SK-N-SH (cell line): ENCODE results near the gene AGRN. TPM values are rescaled to one million over a fixed set of nuclear protein-coding genes. Genes with fewer than 3 reads are reported as not detected.

Experiments used
- CTCF ChIA-PET: fragments of 300-600, 350-600 bp; formaldehyde crosslinking; extraction: SDS; loops from one replicate; lab custom pipeline; 2021; lab: Yijun Ruan, JAX
- POLR2A ChIA-PET: fragments of 350-600 bp; sonication (Branson Sonifier 250); formaldehyde crosslinking; extraction: SDS; loops from one replicate; lab custom pipeline; 2020; ENCODE audit warnings: antibody characterized with exemption, inconsistent platforms; lab: Yijun Ruan, JAX
- DNase-seq: peaks from one replicate; pipeline ENCODE4 v3.0.0; 2012
- H2AFZ ChIP-seq: fragments of 200-600 bp; sonication (generic); 2 replicates; pipeline ENCODE4 v1.8.1; 2016; ENCODE audit warnings: antibody characterized with exemption, mild to moderate bottlenecking, low read depth
- H3F3A ChIP-seq: fragments of 200-600 bp; sonication (generic); replicated peaks from 2 replicates; pipeline ENCODE3; 2016; ENCODE audit warnings: antibody characterized with exemption, mild to moderate bottlenecking; ENCODE audit not compliant: insufficient read depth
- H3K27ac ChIP-seq, 2 experiments: fragments of 200-500 bp in 1 of 2; fragments of 200-600 bp in 1 of 2; sonication (Bioruptor generic) in 1 of 2; sonication (generic), shearing (Covaris generic) in 1 of 2; 2 replicates each; pipeline versions ENCODE4 v1.5.1 to v1.6.1; 2014 to 2016; ENCODE audit warnings: low read depth in 2 of 2, inconsistent platforms in 1 of 2, low read length in 1 of 2, mild to moderate bottlenecking in 1 of 2, mixed read lengths in 1 of 2
- H3K27me3 ChIP-seq: fragments of 200-600 bp; sonication (generic), shearing (Covaris generic); 2 replicates; pipeline ENCODE4 v1.6.1; 2016; ENCODE audit warnings: mixed run types; ENCODE audit not compliant: insufficient read depth
- H3K36me3 ChIP-seq, 2 experiments: fragments of 200-500 bp in 1 of 2; fragments of 200-600 bp in 1 of 2; sonication (Bioruptor generic) in 1 of 2; sonication (generic) in 1 of 2; replicated peaks in 1 of 2; 2 replicates each; pipeline versions ENCODE3 to v1.5.1; 2014 to 2016; ENCODE audit warnings: low read length in 1 of 2, mild to moderate bottlenecking in 1 of 2; ENCODE audit not compliant: insufficient read depth in 2 of 2, control insufficient read depth in 1 of 2
- H3K4me1 ChIP-seq, 2 experiments: fragments of 200-500 bp in 1 of 2; fragments of 200-600 bp in 1 of 2; sonication (Bioruptor generic) in 1 of 2; sonication (generic), shearing (Covaris generic) in 1 of 2; 2 replicates each; pipeline versions ENCODE4 v1.5.1 to v1.6.1; 2014 to 2016; ENCODE audit warnings: low read depth in 1 of 2, low read length in 1 of 2, mixed run types in 1 of 2; ENCODE audit not compliant: insufficient read depth in 2 of 2, control insufficient read depth in 1 of 2
- H3K4me2 ChIP-seq: fragments of 200-600 bp; sonication (generic), shearing (Covaris generic); 2 replicates; pipeline ENCODE4 v1.6.1; 2017; ENCODE audit warnings: mixed run types
- H3K4me3 ChIP-seq, 2 experiments: fragments of 200-500 bp in 1 of 2; fragments of 200-600 bp in 1 of 2; sonication (Bioruptor generic) in 1 of 2; sonication (generic), shearing (Covaris generic) in 1 of 2; 2 replicates each; pipeline versions ENCODE4 v1.5.1 to v1.8.1; 2014 to 2016; ENCODE audit warnings: low read depth in 2 of 2, inconsistent platforms in 1 of 2, low read length in 1 of 2, mild to moderate bottlenecking in 1 of 2, mixed read lengths in 1 of 2, moderate library complexity in 1 of 2
- H3K79me2 ChIP-seq: fragments of 200-600 bp; sonication (generic); 2 replicates; pipeline ENCODE4 v1.8.1; 2017; ENCODE audit warnings: mild to moderate bottlenecking; ENCODE audit not compliant: insufficient read depth
- H3K9ac ChIP-seq: fragments of 200-600 bp; sonication (generic); 2 replicates; pipeline ENCODE4 v1.6.1; 2017; ENCODE audit warnings: mixed run types
- H3K9me2 ChIP-seq: fragments of 200-600 bp; sonication (generic); 2 replicates; pipeline ENCODE4 v1.6.1; 2017; ENCODE audit warnings: mixed run types
- H3K9me3 ChIP-seq: fragments of 200-600 bp; sonication (generic); 2 replicates; pipeline ENCODE4 v1.6.1; 2017; ENCODE audit warnings: mixed run types, mild to moderate bottlenecking, moderate library complexity
- H4K20me1 ChIP-seq: fragments of 200-600 bp; sonication (generic); 2 replicates; pipeline ENCODE4 v1.6.1; 2017; ENCODE audit warnings: mild to moderate bottlenecking, mixed run types; ENCODE audit not compliant: insufficient read depth
- ELF1 ChIP-seq: IDR thresholded peaks from 2 replicates; pipeline ENCODE4 v1.4.0; 2012
- EP300 ChIP-seq, 2 experiments: IDR thresholded peaks; 2 replicates each; pipeline versions ENCODE4 v1.4.0 to v1.6.1; 2012; ENCODE audit warnings: borderline replicate concordance in 1 of 2, low read depth in 1 of 2, low read length in 1 of 2
- EZH2phosphoT487 ChIP-seq: fragments of 200-600 bp; sonication (generic); IDR thresholded peaks from 2 replicates; pipeline ENCODE4 v1.6.1; 2017; ENCODE audit warnings: low read depth, mixed run types, mild to moderate bottlenecking, antibody characterized with exemption, moderate library complexity, borderline replicate concordance
- FOSL2 ChIP-seq: IDR thresholded peaks from 2 replicates; pipeline ENCODE4 v1.4.0; 2012; ENCODE audit warnings: low read depth, mild to moderate bottlenecking, moderate library complexity, borderline replicate concordance
- FOXJ3 ChIP-seq: sonication (generic); formaldehyde crosslinking; IDR thresholded peaks from 2 replicates; pipeline ENCODE4 v1.5.1; 2020; ENCODE audit warnings: mild to moderate bottlenecking, missing genetic modification reagents
- IRF3 ChIP-seq: fragments of 150-350 bp; IDR thresholded peaks from 2 replicates; pipeline ENCODE4 v1.6.1; 2016; ENCODE audit warnings: mild to moderate bottlenecking, low read depth, low read length
- MEF2A ChIP-seq: IDR thresholded peaks from 2 replicates; pipeline ENCODE4 v1.4.0; 2012; ENCODE audit warnings: low read depth, borderline replicate concordance
- NFIC ChIP-seq: IDR thresholded peaks from 2 replicates; pipeline ENCODE4 v1.4.0; 2012; ENCODE audit warnings: borderline replicate concordance
- NRF1 ChIP-seq: IDR thresholded peaks from 2 replicates; pipeline ENCODE4 v1.6.1; 2012; ENCODE audit warnings: low read depth, mild to moderate bottlenecking, low read length
- RAD21 ChIP-seq: IDR thresholded peaks from 2 replicates; pipeline ENCODE4 v1.6.1; 2012; ENCODE audit warnings: mild to moderate bottlenecking, low read length
- SMC3 ChIP-seq: IDR thresholded peaks from 2 replicates; pipeline ENCODE4 v1.6.1; 2012; ENCODE audit warnings: low read depth, low read length, improper control_type of control experiment
- WGBS: methylation state at CpG from one replicate; pipeline ENCODE4 v1.1.6; 2017; ENCODE audit warnings: low lambda C conversion rate; 5-methylcytosine and 5-hydroxymethylcytosine counted together
- polyA plus RNA-seq, 3 experiments: library from polyadenylated mRNA; depleted of rRNA; stranded (reverse); fragments of >200 nt; gene quantifications; 2 replicates each; pipeline ENCODE4 v1.2.3, GENCODE V29; 2012

AGRN gene
- polyA plus RNA-seq, 1 of the 3 experiments (the other 2 are of a cell fraction) = 31.6 TPM

- DNase-seq = no peak
- Histone ChIP-seq H3F3A (no peaks in the 10 kb centered on the region), H3K4me3 (no peak overlapping the region), H3K79me2 (no peaks in the 10 kb centered on the region), H3K9ac (no peak overlapping the region), H2AFZ (no peak overlapping the region), H3K9me3 (no peaks in the 10 kb centered on the region), H3K27me3 (no peaks in the 10 kb centered on the region), H3K4me2 (no peak overlapping the region), H3K9me2 (no peaks in the 10 kb centered on the region), H4K20me1 (peaks cover 46% of the 10 kb centered on the region), H3K4me1 (peaks cover 0 to 24% of the 10 kb centered on the region in 2 experiments; a peak in 1 of 4 replicates), H3K27ac (no peak overlapping the region), H3K36me3 (no peaks in the 10 kb centered on the region)
- ChIA-PET CTCF (interaction anchor here (1.4 to 4.5 kb wide), 7 partner anchors 12 to 85 kb away, joined by 3 to 93 read pairs (median 13); no protein-coding TSS in a partner anchor), POLR2A (no interaction called here)
- TF ChIP-seq SMC3 (no peak), FOXJ3 (CRISPR knock-in tag) (no peak), NRF1 (no peak), NFIC (no peak), IRF3 (no peak), FOSL2 (no peak)
- 95% methylated on average over 14 of the region's 19 CpGs for WGBS
Observed at GRCh38 chr1:1035291-1035943, 15.5 kb downstream of the AGRN start.

GRCh38 chr1:1037366-1038327 lies 17.7 kb downstream of the AGRN start:
- no peak overlapping the region for H3K4me3 ChIP-seq
- H3K27me3 ChIP-seq = no peaks in the 10 kb centered on the region
- H3K4me1 ChIP-seq = peaks cover 0 to 24% of the 10 kb centered on the region in 2 experiments; a peak in 1 of 4 replicates
- TF ChIP-seq RAD21 (no peak), EZH2phosphoT487 (no peak), ELF1 (no peak), EP300 (IDR thresholded peaks at IDR 0.05; ENCODE audit: borderline replicate concordance in 1 of 2, low read depth in 1 of 2, low read length in 1 of 2) (no peak), MEF2A (no peak)
- TF ChIP-seq, all 33 proteins: peak for 0
- no peaks in the 10 kb centered on the region for H3K9me3 ChIP-seq
- ChIA-PET CTCF (interaction anchor here (0.8 to 4.5 kb wide), 11 partner anchors 13 to 53 kb away, joined by 3 to 43 read pairs (median 4); partner anchors contain the start of gene AGRN), POLR2A (no interaction called here)
- no peak overlapping the region for H3K4me2 ChIP-seq
- 97% methylated on average over 9 of the region's 30 CpGs for WGBS
- no peaks in the 10 kb centered on the region for H3K79me2 ChIP-seq
- H4K20me1 ChIP-seq = peaks cover 30% of the 10 kb centered on the region
- no peaks in the 10 kb centered on the region for H3K36me3 ChIP-seq
- H3F3A ChIP-seq = no peaks in the 10 kb centered on the region
- H2AFZ ChIP-seq = no peak overlapping the region
- no peaks in the 10 kb centered on the region for H3K9me2 ChIP-seq
- no peak overlapping the region for H3K27ac ChIP-seq
- H3K9ac ChIP-seq = no peak overlapping the region
- no peak for DNase-seq
